Lung microvascular endothelial cell (primary cell): ENCODE results near the gene ABHD17A. TPM values are rescaled to one million over a fixed set of nuclear protein-coding genes. Genes with fewer than 3 reads are reported as not detected.
"Not testable (repeated sequence)": the region's sequence is repeated elsewhere in the genome, so short reads cannot be mapped to it uniquely, and the experiment has no call there.

Experiments used
- DNase-seq, 2 donors: peaks; one replicate each; pipeline versions ENCODE4 v3.0.0 to v3.0.0-alpha.2; 2010; ENCODE audit warnings: low read depth in 2 of 2
- total RNA-seq: library from RNA; depleted of rRNA; stranded (reverse); fragments of >200 nt; gene quantifications from 2 replicates; pipeline ENCODE4 v1.2.1, GENCODE V29; 2014

Gene ABHD17A
- total RNA-seq, 1 donor from 2014 or later = 102 TPM

- not testable (repeated sequence) for DNase-seq
Measured at GRCh38 chr19:1881393-1882088, 3.8 kb downstream of the ABHD17A start.

GRCh38 chr19:1880611-1881392 is 4.5 kb downstream of the ABHD17A start:
- no peak for DNase-seq

DNA sequence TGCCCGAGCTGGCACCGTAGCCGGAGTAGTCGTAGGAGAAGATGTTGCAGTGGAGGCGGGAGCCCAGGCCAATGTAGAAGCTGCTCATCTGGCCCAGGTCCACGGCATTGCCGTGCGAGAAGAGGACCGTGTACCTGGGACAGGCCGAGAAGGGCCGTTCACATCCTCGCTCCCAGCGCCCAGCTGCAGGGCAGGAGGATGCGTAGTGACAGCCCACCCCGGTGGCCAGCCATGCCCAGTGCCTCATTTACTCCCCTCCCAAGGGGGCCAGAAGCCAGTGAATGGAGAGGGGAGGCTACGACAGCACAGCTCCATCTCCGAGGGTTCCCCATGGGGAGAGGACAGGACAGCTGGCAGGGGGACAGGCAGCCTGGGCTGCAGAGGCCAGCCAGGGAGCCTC is 5.3 kb downstream of the ABHD17A start:
- not testable (repeated sequence) for DNase-seq

GRCh38 chr19:1878583-1878982 is 6.7 kb downstream of the ABHD17A start:
- not testable (repeated sequence) for DNase-seq

GRCh38 chr19:1877280-1877660 is 8.0 kb downstream of the ABHD17A start:
- DNase-seq = not testable (repeated sequence)

DNA sequence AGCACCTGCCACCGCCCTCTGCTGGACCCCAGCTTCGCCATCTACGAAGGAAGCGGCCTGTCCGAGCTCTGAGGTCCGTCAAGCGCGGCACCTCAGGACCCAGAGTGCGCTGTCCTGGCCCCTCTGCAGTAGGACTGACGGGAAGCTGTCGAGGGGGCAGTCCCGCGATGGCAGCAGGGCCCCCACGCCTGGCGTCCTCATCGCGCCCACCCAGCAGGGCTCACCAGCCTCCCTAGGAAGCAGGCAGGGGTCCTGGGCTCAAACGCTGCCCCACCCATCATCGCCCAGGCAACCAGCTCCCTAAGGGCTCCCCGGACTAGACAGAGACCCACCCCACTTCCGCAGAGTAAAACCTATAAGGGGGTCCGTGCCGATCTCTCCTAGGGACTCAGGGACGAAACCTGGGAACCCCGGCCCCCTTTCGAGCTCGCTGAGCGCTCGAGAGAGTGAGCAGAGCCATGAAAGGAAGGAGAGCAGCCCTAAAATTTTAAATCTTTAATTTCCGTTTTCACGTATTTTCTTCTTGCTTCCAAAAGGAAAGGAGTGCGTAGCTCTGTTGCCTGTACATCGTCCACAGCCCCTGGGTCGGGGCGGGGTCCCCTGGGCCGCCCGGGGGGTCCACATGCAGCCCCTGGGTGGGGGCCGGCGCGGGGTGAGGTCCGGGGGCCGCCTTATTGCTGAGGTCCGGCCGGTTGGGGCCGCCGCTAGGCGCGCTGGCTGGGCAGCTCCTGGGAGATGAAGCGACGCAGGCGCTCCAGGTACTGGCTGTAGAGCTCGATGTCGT is 8.6 kb downstream of the ABHD17A start:
- not testable (repeated sequence) for DNase-seq

GRCh38 chr19:1875646-1876495 is 9.4 kb downstream of the ABHD17A start:
- DNase-seq = peak; percentile 93 to 95

DNA sequence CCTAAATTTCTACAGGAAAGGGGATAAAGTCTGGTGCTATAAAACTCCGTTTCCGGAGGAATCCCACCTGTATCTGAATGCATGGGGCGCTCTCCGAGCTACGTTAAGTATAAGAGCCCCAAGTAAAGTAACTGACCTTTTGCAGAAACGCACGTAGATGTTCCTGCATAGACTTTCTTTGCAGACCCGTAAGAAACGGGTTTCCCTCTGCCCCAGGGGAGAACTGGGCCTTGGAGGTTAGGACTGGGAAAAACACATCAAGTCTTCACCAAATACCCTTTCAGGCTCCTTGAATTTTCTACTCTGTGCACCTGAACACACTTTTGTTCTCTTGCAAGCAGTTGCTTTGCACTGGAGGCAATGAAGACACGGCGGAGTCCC is 10.0 kb downstream of the ABHD17A start:
- not testable (repeated sequence) for DNase-seq

- peak in 1 of 2 donors; percentile 56 for DNase-seq
Measured at GRCh38 chr19:1874554-1875185, 10.6 kb downstream of the ABHD17A start.

DNA sequence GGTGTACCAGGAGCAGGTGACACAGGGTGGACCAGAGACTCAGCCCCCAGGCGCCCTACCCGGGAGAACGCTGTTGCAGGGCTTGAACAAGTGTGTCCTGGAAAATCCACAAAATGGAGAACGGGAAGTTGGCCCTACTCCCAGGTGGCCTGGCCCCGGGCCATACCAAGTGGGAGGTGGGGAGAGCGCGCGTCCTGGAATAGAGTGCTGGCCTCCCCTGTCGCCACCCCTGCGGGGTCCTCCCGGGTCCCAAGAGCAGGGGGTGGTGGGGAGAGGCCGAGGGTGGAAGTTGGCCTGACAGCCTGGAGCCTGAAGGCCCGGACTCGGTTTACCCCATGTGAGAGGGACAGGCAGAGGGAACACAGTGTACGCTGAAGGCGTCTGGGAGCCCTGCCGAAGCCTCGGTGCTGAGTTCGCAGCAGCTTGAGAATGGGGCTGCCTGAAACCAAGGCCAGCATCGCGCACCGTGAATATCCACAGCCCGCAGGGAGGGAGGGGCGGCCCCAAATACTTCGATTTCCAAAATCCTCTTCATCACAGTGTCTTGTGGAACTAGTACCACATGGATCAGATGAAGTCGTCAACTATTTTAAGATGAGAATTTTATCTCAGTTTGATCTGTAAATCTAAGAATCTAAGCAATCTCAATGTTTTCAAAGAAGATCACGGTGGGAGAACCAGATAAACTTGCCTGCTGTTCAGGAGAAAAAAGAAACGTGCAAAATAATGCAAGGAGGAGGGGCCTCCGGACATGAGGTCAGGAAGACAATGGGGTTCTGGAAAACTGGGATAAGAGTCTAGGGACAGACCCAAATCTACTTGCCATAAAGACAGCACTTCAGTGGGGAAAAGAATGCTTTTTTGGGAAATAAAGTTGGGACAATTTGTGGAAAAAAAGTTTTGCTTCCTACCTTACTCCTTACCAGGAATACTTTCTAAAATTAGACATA is 11.5 kb downstream of the ABHD17A start:
- peak; percentile 65 to 88 for DNase-seq

GRCh38 chr19:1872807-1873523 is 12.3 kb downstream of the ABHD17A start:
- DNase-seq = no peak

DNA sequence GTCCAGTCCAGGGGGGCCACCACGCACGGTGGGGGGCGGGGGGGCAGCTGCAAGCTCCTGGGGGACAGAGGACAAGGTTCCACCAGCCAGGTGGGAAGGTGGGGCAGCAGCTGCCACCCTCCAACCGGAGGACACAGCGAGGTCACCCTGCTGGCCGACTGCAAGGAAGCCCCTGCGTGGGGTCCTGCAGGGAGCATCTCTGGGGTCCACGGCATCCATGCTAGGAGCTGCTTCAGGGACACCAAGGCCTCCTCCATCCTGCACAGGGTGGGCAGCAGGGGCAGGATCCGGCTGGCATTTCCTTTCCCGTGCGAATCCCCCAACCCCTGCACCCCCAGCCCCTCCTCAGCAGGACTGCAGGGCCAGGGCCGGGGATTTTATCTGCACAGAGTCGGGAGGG is 13.7 kb downstream of the ABHD17A start:
- no peak for DNase-seq

GRCh38 chr19:1871140-1871597 is 14.1 kb downstream of the ABHD17A start:
- no peak for DNase-seq

DNA sequence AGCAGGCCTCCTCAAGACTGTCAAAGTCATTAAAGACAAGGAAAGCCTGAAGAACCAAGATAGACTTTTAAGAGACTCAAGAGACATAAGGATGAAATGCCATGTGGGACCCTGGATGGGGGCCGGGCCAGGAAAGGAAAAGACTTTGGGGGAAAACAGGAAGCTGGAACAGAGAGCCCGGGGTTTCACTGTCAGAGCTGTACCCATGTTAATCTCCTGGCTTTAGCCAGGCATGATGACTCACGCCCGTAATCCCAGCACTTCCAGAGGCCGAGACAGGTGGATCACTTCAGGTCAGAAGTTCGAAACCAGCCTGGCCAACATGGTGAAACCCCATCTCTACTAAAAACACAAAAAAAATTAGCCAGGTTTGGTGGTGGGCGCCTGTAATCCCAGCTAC is 16.3 kb downstream of the ABHD17A start:
- peak in 1 of 2 donors; percentile 44 for DNase-seq

GRCh38 chr19:1867349-1867724 is 18.0 kb downstream of the ABHD17A start:
- no peak for DNase-seq

DNA sequence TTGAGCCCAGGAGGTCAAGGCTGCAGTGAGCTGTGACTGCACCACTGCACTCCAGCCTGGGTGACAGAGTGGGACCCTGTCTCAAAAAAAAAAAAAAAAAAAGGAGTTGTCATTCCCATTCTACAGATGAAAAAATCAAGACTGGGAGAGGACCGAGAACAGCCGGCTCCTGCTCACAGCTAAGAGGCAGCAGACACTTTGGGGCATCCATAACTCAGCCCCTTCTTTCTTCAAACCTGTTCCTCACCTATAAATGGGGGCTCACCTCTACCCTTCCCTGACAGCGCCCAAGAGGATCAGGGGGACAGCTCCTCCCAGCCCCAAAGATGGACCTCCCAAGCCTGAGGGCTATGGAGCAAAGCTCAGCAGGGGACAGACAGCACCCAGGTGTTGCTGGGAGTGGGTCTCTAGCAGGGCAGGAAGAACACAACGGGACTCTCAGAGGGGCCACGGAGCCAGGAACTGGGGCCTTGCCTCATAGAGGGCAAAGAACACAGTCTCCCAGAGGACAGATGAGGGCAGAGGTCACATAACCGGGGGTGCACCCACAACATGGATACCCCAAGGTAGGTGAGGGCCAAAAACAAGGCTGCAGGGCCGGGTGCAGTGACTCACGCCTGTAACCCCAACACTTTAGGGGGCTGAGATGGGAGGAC is 18.5 kb downstream of the ABHD17A start:
- DNase-seq = no peak

DNA sequence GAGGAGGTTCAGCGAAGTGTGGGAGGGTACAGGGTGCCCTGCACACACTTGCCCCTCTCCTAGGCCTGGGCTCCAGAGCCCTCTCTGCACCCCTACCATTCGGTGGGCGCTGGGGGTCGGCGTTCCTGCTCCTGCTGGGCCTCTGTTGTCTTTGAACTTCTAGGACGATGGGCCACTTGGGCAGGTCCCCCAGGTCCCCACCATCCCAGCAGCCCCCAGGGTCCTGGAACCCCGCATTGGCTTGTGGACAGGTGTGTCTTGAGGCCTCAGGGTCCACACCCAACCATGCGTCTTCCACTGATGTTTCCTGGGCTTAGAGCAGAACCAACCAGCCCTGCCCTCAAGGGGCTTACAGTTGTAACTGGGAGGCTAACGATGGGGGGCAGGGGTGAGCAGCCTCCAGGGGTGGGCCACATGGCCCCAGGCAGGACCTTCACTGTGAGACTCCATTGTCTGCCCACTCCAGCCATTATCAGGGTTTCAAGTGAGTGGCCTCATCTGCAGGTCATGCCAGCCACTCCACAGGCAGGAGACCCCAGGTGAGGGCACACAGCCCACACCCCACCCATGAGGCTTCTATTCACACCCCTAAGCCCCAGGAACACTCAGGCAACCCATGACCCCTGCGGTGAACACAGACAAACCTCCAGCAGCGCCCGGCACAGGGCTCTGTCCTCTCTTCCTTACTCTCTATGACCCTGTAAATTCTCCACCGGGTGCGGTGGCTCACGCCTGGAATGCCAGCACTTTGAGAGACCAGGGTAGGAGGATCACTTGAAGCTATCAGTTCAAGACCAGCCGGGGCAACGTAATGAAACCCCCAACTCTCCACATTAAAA is 19.9 kb downstream of the ABHD17A start:
- no peak for DNase-seq
